ENCODE data around the gene ZNF860.

ZNF860 gene

GRCh38 chr3:31977736-31978135, 3.8 kb upstream of the ZNF860 start:
- H3K4me1 ChIP-seq = peaks cover 0 to 23% (median 13%) of the 10 kb centered on the region in 4 donors
- TF ChIP-seq, protein P1, sequence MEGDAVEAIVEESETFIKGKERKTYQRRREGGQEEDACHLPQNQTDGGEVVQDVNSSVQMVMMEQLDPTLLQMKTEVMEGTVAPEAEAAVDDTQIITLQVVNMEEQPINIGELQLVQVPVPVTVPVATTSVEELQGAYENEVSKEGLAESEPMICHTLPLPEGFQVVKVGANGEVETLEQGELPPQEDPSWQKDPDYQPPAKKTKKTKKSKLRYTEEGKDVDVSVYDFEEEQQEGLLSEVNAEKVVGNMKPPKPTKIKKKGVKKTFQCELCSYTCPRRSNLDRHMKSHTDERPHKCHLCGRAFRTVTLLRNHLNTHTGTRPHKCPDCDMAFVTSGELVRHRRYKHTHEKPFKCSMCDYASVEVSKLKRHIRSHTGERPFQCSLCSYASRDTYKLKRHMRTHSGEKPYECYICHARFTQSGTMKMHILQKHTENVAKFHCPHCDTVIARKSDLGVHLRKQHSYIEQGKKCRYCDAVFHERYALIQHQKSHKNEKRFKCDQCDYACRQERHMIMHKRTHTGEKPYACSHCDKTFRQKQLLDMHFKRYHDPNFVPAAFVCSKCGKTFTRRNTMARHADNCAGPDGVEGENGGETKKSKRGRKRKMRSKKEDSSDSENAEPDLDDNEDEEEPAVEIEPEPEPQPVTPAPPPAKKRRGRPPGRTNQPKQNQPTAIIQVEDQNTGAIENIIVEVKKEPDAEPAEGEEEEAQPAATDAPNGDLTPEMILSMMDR (IDR thresholded peaks at IDR 0.05) = no peak

GRCh38 chr3:31978553-31978952, 3.0 kb upstream of the ZNF860 start:
- Histone ChIP-seq H3K27ac (no peak overlapping the region), H3K36me3 (no peaks in the 10 kb centered on the region), H3K9me3 (no peaks in the 10 kb centered on the region), H3K4me1 (peaks cover 0 to 23% (median 13%) of the 10 kb centered on the region in 4 donors), H3K4me3 (no peak overlapping the region), H3K27me3 (no peaks in the 10 kb centered on the region)
- TF ChIP-seq, protein P1 (IDR thresholded peaks at IDR 0.05) = no peak
- intact Hi-C loops (cut with DNase I; ENCODE audit: low total_unique reads) = no loop called here
- no peak for DNase-seq

More at GRCh38 chr3:31977736-31978135, 3.8 kb upstream of the ZNF860 start:
- Histone ChIP-seq H3K27ac (no peak overlapping the region), H3K27me3 (no peaks in the 10 kb centered on the region), H3K4me3 (no peak overlapping the region), H3K9me3 (no peaks in the 10 kb centered on the region), H3K36me3 (no peaks in the 10 kb centered on the region)
- intact Hi-C loops (cut with DNase I; ENCODE audit: low total_unique reads) = no loop called here
- DNase-seq = no peak

DNA sequence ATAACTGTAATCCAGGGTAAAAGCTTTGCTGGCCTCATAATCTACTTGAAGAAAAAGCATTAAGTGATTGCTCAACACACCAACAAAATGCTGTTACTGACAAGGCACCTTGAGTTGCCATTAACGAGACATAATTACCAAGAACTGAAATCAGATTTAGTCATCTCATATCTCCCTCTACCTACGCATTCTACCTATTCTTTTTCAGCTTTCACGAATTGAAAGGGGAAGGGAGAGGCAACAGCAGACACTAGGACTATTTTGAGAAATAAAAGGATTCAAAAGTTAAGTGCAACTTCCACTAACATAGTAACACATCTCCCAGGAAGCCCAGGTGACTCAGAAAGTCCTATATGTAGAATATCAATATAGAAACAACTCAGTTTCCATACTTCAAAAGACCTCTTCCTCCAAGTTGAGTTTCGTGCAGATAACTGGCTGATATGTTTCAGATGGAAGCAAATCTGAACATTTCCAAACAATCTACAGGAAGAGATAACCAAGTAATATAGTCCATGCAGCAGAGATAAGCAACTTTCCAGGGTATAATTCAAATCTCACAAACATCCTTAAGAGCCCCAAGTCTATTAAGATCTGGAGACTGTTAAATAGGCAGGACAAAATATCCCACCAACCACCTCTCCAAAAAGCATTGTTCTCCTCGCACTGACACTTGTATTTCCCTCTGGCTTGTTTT, 2.4 kb upstream of the ZNF860 start:
- Histone ChIP-seq H3K27ac (no peak overlapping the region), H3K36me3 (no peaks in the 10 kb centered on the region), H3K27me3 (no peaks in the 10 kb centered on the region), H3K9me3 (no peaks in the 10 kb centered on the region), H3K4me3 (no peak overlapping the region), H3K4me1 (peaks cover 0 to 23% (median 13%) of the 10 kb centered on the region in 4 donors)
- intact Hi-C loops (cut with DNase I; ENCODE audit: low total_unique reads) = no loop called here
- TF ChIP-seq, protein P1 (IDR thresholded peaks at IDR 0.05) = no peak
- DNase-seq = no peak

GRCh38 chr3:31980530-31981205, 882 bp upstream of the ZNF860 start:
- Histone ChIP-seq H3K36me3 (no peaks in the 10 kb centered on the region), H3K4me3 (peak overlapping the region; percentile 70 to 83), H3K27me3 (no peaks in the 10 kb centered on the region), H3K4me1 (peaks cover 0 to 23% (median 13%) of the 10 kb centered on the region in 4 donors), H3K27ac (peak overlapping the region; percentile 88), H3K9me3 (no peaks in the 10 kb centered on the region)
- TF ChIP-seq, protein P1 (IDR thresholded peaks at IDR 0.05) = peak in 1 of 2 experiments; percentile 7
- intact Hi-C loops (cut with DNase I; ENCODE audit: low total_unique reads) = no loop called here
- peak; percentile 42 to 75 for DNase-seq

GRCh38 chr3:31984321-31984720, 2.8 kb downstream of the ZNF860 start:
- DNase-seq = no peak
- H3K4me1 ChIP-seq = peaks cover 0 to 16% (median 11%) of the 10 kb centered on the region in 4 donors
- TF ChIP-seq, protein P1 (IDR thresholded peaks at IDR 0.05) = no peak
- no peaks in the 10 kb centered on the region for H3K36me3 ChIP-seq
- peaks cover 0 to 10% (median 10%) of the 10 kb centered on the region in 3 donors for H3K9me3 ChIP-seq
- H3K27me3 ChIP-seq = no peaks in the 10 kb centered on the region
- H3K27ac ChIP-seq = no peak overlapping the region
- no peak overlapping the region for H3K4me3 ChIP-seq
- intact Hi-C loops (cut with DNase I; ENCODE audit: low total_unique reads) = no loop called here
